SK-N-SH treated with all-trans-retinoic acid at 6 μM for 48 hours (cell line): ENCODE results near the gene TBL1XR1.

Source experiments
- ATAC-seq: fragments of 200-7000 bp; cut with Tn5 transposase; 3 replicates; pipeline ENCODE4 v1.9.1; 2020; ENCODE audit warnings: mild to moderate bottlenecking, moderate library complexity
- ARNTL ChIP-seq: fragments of 450-650 bp; formaldehyde crosslinking; IDR thresholded peaks from 2 replicates; pipeline ENCODE4 v1.5.0; 2020; ENCODE audit warnings: low read depth, mild to moderate bottlenecking, moderate library complexity, borderline replicate concordance
- BACH2 ChIP-seq: fragments of 250-450 bp; sonication (Bioruptor Pico); IDR thresholded peaks from 2 replicates; pipeline ENCODE4 v1.9.0; 2021; ENCODE audit warnings: mild to moderate bottlenecking, borderline replicate concordance
- CSDC2 ChIP-seq: fragments of 250-450 bp; sonication (Bioruptor Pico); IDR thresholded peaks from 2 replicates; pipeline ENCODE4 v1.5.0; 2020; ENCODE audit warnings: mild to moderate bottlenecking, moderate library complexity
- ESRRG ChIP-seq: fragments of 250-450 bp; sonication (Bioruptor Pico); IDR thresholded peaks from 2 replicates; pipeline ENCODE4 v1.6.1; 2021; ENCODE audit warnings: mild to moderate bottlenecking
- GLIS3 ChIP-seq: fragments of 250-450 bp; sonication (Bioruptor Pico); IDR thresholded peaks from 2 replicates; pipeline ENCODE4 v1.5.0; 2020; ENCODE audit warnings: mild to moderate bottlenecking, moderate library complexity
- PPARA ChIP-seq: fragments of 250-450 bp; sonication (Bioruptor Pico); IDR thresholded peaks from 2 replicates; pipeline ENCODE4 v1.5.0; 2020; ENCODE audit warnings: mild to moderate bottlenecking, borderline replicate concordance
- RARB ChIP-seq: fragments of 250-450 bp; sonication (Bioruptor Pico); IDR thresholded peaks from 2 replicates; pipeline ENCODE4 v1.8.0; 2021; ENCODE audit warnings: mild to moderate bottlenecking, moderate library complexity
- SNAI2 ChIP-seq: fragments of 250-450 bp; sonication (Bioruptor Pico); IDR thresholded peaks from 2 replicates; pipeline ENCODE4 v1.5.0; 2020; ENCODE audit warnings: mild to moderate bottlenecking, moderate library complexity
- TCF4 ChIP-seq: fragments of 250-450 bp; sonication (Bioruptor Pico); IDR thresholded peaks from 2 replicates; pipeline ENCODE4 v1.8.0; 2021; ENCODE audit warnings: mild to moderate bottlenecking, moderate library complexity, borderline replicate concordance
- TSHZ2 ChIP-seq: fragments of 250-450 bp; sonication (Bioruptor Pico); IDR thresholded peaks from 2 replicates; pipeline ENCODE4 v1.5.0; 2020; ENCODE audit warnings: mild to moderate bottlenecking, moderate library complexity
- ZC3H10 ChIP-seq: fragments of 250-450 bp; sonication (Bioruptor Pico); IDR thresholded peaks from 2 replicates; pipeline ENCODE4 v1.5.1; 2021; ENCODE audit warnings: mild to moderate bottlenecking, moderate library complexity
- ZNF70 ChIP-seq: fragments of 450-650 bp; formaldehyde crosslinking; IDR thresholded peaks from 2 replicates; pipeline ENCODE4 v1.5.0; 2020; ENCODE audit warnings: mild to moderate bottlenecking, moderate library complexity
- ZNF8 ChIP-seq: fragments of 450-650 bp; formaldehyde crosslinking; IDR thresholded peaks from 2 replicates; pipeline ENCODE4 v1.5.0; 2020; ENCODE audit warnings: mild to moderate bottlenecking, moderate library complexity
- TF ChIP-seq, protein P1 (sequence below): fragments of 250-450 bp; sonication (Bioruptor Pico); IDR thresholded peaks from 2 replicates; pipeline ENCODE4 v1.5.1; 2020; ENCODE audit warnings: low read depth, mild to moderate bottlenecking, moderate library complexity
- TF ChIP-seq, protein P2 (sequence below): fragments of 250-450 bp; sonication (Bioruptor Pico); IDR thresholded peaks from 2 replicates; pipeline ENCODE4 v1.8.0; 2021; ENCODE audit warnings: low read depth, mild to moderate bottlenecking, moderate library complexity, borderline replicate concordance
- TF ChIP-seq, protein P3 (sequence below): fragments of 250-450 bp; sonication (Bioruptor Pico); IDR thresholded peaks from 2 replicates; pipeline ENCODE4 v1.5.1; 2021; ENCODE audit warnings: mild to moderate bottlenecking, moderate library complexity

The TBL1XR1 gene

DNA sequence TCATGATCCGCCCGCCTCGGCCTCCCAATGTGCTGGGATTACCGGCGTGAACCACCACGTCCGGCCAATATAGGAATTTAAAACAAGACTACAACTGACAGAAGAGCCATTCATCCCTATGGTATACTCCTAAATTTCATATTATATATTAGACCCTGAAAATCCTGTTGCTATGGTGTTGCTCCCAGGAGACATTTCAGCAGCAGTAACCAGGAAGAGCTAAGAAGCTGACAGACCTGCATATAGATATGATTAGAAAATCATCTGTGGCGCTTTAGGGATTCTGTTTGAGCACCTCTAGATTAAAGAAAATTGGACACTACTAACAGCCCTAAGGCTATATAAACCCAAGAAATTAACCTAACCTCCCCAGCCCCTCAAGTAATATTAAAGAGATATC is 38.8 kb downstream of the TBL1XR1 start:
- ATAC-seq = no peak
- TF ChIP-seq ESRRG (CRISPR knock-in tag) = no peak
- no peak for TF ChIP-seq ZNF8 (CRISPR knock-in tag)
- no peak for TF ChIP-seq GLIS3 (CRISPR knock-in tag)
- TF ChIP-seq BACH2 (CRISPR knock-in tag) = no peak
- TF ChIP-seq, protein P1, sequence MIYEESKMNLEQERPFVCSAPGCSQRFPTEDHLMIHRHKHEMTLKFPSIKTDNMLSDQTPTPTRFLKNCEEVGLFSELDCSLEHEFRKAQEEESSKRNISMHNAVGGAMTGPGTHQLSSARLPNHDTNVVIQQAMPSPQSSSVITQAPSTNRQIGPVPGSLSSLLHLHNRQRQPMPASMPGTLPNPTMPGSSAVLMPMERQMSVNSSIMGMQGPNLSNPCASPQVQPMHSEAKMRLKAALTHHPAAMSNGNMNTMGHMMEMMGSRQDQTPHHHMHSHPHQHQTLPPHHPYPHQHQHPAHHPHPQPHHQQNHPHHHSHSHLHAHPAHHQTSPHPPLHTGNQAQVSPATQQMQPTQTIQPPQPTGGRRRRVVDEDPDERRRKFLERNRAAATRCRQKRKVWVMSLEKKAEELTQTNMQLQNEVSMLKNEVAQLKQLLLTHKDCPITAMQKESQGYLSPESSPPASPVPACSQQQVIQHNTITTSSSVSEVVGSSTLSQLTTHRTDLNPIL (CRISPR knock-in tag) = no peak
- TF ChIP-seq ZNF70 (CRISPR knock-in tag) = no peak
- TF ChIP-seq RARB (CRISPR knock-in tag) = no peak
- no peak for TF ChIP-seq TSHZ2 (CRISPR knock-in tag)
- no peak for TF ChIP-seq ZC3H10 (CRISPR knock-in tag)
- TF ChIP-seq ARNTL (CRISPR knock-in tag) = no peak
- no peak for TF ChIP-seq SNAI2 (CRISPR knock-in tag)

DNA sequence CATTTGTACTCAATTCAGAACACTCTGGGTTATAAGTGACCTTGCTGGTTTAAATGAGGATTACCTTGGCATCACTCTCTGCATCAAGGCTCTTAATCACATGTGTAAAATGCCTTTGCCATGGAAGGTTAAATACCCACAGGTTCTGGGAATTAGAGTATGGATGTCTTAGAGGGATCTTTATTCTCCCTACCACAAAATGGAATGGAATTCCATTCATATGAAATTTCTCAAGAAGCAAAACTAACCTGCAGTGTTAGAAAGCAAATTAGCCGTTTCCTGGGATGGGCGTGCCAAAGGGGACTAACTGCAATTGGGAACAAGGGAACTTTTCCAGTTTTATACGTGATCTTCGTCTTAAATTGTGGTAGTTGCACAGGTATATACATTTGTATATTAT is 39.8 kb downstream of the TBL1XR1 start:
- no peak for ATAC-seq
- TF ChIP-seq ARNTL (CRISPR knock-in tag) (no peak), ESRRG (CRISPR knock-in tag) (no peak), CSDC2 (CRISPR knock-in tag) (no peak)
- TF ChIP-seq, protein P2, sequence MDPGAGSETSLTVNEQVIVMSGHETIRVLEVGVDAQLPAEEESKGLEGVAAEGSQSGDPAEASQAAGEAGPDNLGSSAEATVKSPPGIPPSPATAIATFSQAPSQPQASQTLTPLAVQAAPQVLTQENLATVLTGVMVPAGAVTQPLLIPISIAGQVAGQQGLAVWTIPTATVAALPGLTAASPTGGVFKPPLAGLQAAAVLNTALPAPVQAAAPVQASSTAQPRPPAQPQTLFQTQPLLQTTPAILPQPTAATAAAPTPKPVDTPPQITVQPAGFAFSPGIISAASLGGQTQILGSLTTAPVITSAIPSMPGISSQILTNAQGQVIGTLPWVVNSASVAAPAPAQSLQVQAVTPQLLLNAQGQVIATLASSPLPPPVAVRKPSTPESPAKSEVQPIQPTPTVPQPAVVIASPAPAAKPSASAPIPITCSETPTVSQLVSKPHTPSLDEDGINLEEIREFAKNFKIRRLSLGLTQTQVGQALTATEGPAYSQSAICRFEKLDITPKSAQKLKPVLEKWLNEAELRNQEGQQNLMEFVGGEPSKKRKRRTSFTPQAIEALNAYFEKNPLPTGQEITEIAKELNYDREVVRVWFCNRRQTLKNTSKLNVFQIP (CRISPR knock-in tag) = no peak
- TF ChIP-seq, protein P1 (CRISPR knock-in tag) = no peak

DNA sequence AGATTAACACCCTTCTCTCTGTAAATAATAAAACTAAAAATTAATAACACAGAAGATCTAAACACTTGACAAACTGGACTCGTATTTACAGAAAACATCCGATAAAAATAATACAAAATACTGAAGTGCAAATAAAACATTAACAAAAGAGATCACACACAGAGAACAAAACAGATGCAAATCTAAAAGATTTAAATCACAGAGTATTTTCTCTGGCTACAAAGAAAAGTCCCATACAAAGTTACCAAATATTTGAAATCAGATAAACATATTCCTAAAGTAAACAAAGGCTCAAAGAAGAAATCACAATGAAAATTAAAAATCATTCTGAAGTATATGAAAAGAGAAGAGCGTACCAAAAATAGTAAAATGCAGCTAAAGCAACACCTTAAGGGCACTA is 42.5 kb downstream of the TBL1XR1 start:
- no peak for TF ChIP-seq PPARA (CRISPR knock-in tag)
- TF ChIP-seq CSDC2 (CRISPR knock-in tag) = no peak
- TF ChIP-seq, protein P3, sequence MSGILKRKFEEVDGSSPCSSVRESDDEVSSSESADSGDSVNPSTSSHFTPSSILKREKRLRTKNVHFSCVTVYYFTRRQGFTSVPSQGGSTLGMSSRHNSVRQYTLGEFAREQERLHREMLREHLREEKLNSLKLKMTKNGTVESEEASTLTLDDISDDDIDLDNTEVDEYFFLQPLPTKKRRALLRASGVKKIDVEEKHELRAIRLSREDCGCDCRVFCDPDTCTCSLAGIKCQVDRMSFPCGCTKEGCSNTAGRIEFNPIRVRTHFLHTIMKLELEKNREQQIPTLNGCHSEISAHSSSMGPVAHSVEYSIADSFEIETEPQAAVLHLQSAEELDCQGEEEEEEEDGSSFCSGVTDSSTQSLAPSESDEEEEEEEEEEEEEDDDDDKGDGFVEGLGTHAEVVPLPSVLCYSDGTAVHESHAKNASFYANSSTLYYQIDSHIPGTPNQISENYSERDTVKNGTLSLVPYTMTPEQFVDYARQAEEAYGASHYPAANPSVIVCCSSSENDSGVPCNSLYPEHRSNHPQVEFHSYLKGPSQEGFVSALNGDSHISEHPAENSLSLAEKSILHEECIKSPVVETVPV = no peak
- TF ChIP-seq, protein P2 (CRISPR knock-in tag) = no peak
- TF ChIP-seq, protein P1 (CRISPR knock-in tag) = no peak
- TF ChIP-seq TCF4 (CRISPR knock-in tag) = no peak
- TF ChIP-seq RARB (CRISPR knock-in tag) = no peak
- no peak for TF ChIP-seq ZNF70 (CRISPR knock-in tag)
- TF ChIP-seq ZNF8 (CRISPR knock-in tag) = no peak
- TF ChIP-seq GLIS3 (CRISPR knock-in tag) = no peak
- no peak for TF ChIP-seq SNAI2 (CRISPR knock-in tag)
- TF ChIP-seq, all 23 proteins: peak for 0
- no peak for ATAC-seq
